ENCODE data around the gene HIGD1A. TPM values are rescaled to one million over a fixed set of nuclear protein-coding genes. Genes with fewer than 3 reads are reported as not detected.

The HIGD1A gene
- total RNA-seq, 3 donors from 2014 or later, result 174 to 468 (median 368) TPM

- Histone ChIP-seq H3K4me3 (no peak overlapping the region), H3K4me1 (ENCODE audit: low read depth) (no peaks in the 10 kb centered on the region), H3K9me3 (no peaks in the 10 kb centered on the region), H3K36me3 (ENCODE audit: low read depth) (no peaks in the 10 kb centered on the region)
- intact Hi-C loops (cut with DNase I, micrococcal nuclease), result no loop called here
- DNase-seq (no peak), ATAC-seq (no peak)
- TF ChIP-seq CTCF (IDR thresholded peaks at IDR 0.05), result no peak
Observed at GRCh38 chr3:42752441-42752840, 51.8 kb downstream of the HIGD1A start.

- intact Hi-C loops (cut with DNase I, micrococcal nuclease), result no loop called here
- H3K36me3 ChIP-seq (ENCODE audit: low read depth), result no peaks in the 10 kb centered on the region
- DNase-seq, result no peak
Observed at GRCh38 chr3:42751609-42752008, 52.7 kb downstream of the HIGD1A start.

GRCh38 chr3:42750834-42751233 lies 53.5 kb downstream of the HIGD1A start:
- Histone ChIP-seq H3K9me3 (no peaks in the 10 kb centered on the region), H3K36me3 (ENCODE audit: low read depth) (no peaks in the 10 kb centered on the region), H3K4me3 (no peak overlapping the region), H3K4me1 (ENCODE audit: low read depth) (no peaks in the 10 kb centered on the region)
- DNase-seq (no peak), ATAC-seq (no peak)
- intact Hi-C loops (cut with DNase I, micrococcal nuclease), result no loop called here
- no peak for TF ChIP-seq CTCF (IDR thresholded peaks at IDR 0.05)

More at GRCh38 chr3:42751609-42752008, 52.7 kb downstream of the HIGD1A start:
- Histone ChIP-seq H3K4me3 (no peak overlapping the region), H3K4me1 (ENCODE audit: low read depth) (no peaks in the 10 kb centered on the region), H3K9me3 (no peaks in the 10 kb centered on the region)
- no peak for ATAC-seq
- TF ChIP-seq CTCF (IDR thresholded peaks at IDR 0.05), result no peak

GRCh38 chr3:42749753-42750231 lies 54.5 kb downstream of the HIGD1A start:
- DNase-seq (no peak), ATAC-seq (peak; percentile 35)
- H3K4me1 ChIP-seq (ENCODE audit: low read depth), result no peaks in the 10 kb centered on the region
- H3K4me3 ChIP-seq, result no peak overlapping the region
- intact Hi-C loops (cut with DNase I, micrococcal nuclease), result loop anchor here in 1 of 2 donors (10.0 kb wide), 1 partner anchor 95 kb away; the partner anchor contains the start of gene ZBTB47
- H3K36me3 ChIP-seq (ENCODE audit: low read depth), result no peaks in the 10 kb centered on the region
- no peak for TF ChIP-seq CTCF (IDR thresholded peaks at IDR 0.05)
- H3K9me3 ChIP-seq, result no peaks in the 10 kb centered on the region

GRCh38 chr3:42749025-42749752 lies 55.1 kb downstream of the HIGD1A start:
- no peak overlapping the region for H3K4me3 ChIP-seq
- no peak for ATAC-seq
- TF ChIP-seq CTCF (IDR thresholded peaks at IDR 0.05), result no peak
- no peaks in the 10 kb centered on the region for H3K9me3 ChIP-seq
- intact Hi-C loops (cut with DNase I, micrococcal nuclease), result loop anchor here in 1 of 2 donors (10.0 kb wide), 1 partner anchor 94 kb away; the partner anchor contains the start of gene ZBTB47
- H3K4me1 ChIP-seq (ENCODE audit: low read depth), result no peaks in the 10 kb centered on the region
- H3K36me3 ChIP-seq (ENCODE audit: low read depth), result no peaks in the 10 kb centered on the region
- DNase-seq, result no peak
